ENCODE data around the gene EFNB3. TPM values are rescaled to one million over a fixed set of nuclear protein-coding genes. Genes with fewer than 3 reads are reported as not detected.

The EFNB3 gene, protein sequence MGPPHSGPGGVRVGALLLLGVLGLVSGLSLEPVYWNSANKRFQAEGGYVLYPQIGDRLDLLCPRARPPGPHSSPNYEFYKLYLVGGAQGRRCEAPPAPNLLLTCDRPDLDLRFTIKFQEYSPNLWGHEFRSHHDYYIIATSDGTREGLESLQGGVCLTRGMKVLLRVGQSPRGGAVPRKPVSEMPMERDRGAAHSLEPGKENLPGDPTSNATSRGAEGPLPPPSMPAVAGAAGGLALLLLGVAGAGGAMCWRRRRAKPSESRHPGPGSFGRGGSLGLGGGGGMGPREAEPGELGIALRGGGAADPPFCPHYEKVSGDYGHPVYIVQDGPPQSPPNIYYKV
- total RNA-seq (2021) = 10.0 and 15.8 TPM in 2 replicates
- Bru-seq, nascent RNA = percentile 44 among the genes with signal in this experiment
- percentile 58 among the genes with signal in this experiment for BruChase-seq, experiment 1, labeled RNA remaining after a 2-hour chase
- percentile 73 among the genes with signal in this experiment for BruChase-seq, experiment 2, labeled RNA remaining after a 6-hour chase
- long read RNA-seq, transcript EFNB3-201 (5 exons, 3,222 nt) = major isoform, 6 of 17 reads
- long read RNA-seq, partial matches to known transcripts = 10 of 17 reads
- long read RNA-seq, other reads (novel, unspliced or antisense) = 1 of 17 reads

GRCh38 chr17:7704601-7705268, at the start of gene EFNB3:
EFNB3 (plus strand) TSS chr17:7705202; CDS start chr17:7705599, 397 bp downstream.
- peak within 1 kb of the TSS; percentile 78 for H3K4me3 ChIP-seq (ENCODE audit: low read depth, low read length, poor library complexity, severe bottlenecking)
- TF ChIP-seq CTCF (conservative IDR thresholded peaks at IDR 0.05; ENCODE audit: low read depth, low read length) (no peak), EZH2 (IDR thresholded peaks at IDR 0.05; ENCODE audit: borderline replicate concordance, low read depth, low read length, poor library complexity, severe bottlenecking) (no peak)
- H3K4me1 ChIP-seq (ENCODE audit: insufficient read depth, low read length, poor library complexity, severe bottlenecking) = peaks cover 32% of the 10 kb centered on the region
- H3K27me3 ChIP-seq (replicated peaks; ENCODE audit: insufficient read depth, low read depth, low read length, poor library complexity) = no peaks in the 10 kb centered on the region
- BruUV-seq (replicated peaks) = no TSS peak
- peak within 1 kb of the TSS; percentile 59 for H3K27ac ChIP-seq (ENCODE audit: low read depth, low read length, poor library complexity, severe bottlenecking)
- no peaks in the 10 kb centered on the region for H3K9me3 ChIP-seq (ENCODE audit: low read depth, low read length, poor library complexity, severe bottlenecking)
- intact Hi-C loops (cut with micrococcal nuclease; ENCODE audit: unreplicated experiment) = loop anchor here (1.0 kb wide), 1 partner anchor 13 kb away; the partner anchor contains the start of gene DNAH2
- peaks cover 8% of the 10 kb centered on the region for H3K36me3 ChIP-seq (ENCODE audit: insufficient read depth, low read length, poor library complexity, severe bottlenecking)
- DNase-seq (ENCODE audit: low spot score) = peak; percentile 81
- ChIA-PET CTCF (interaction anchor here (1.0 kb wide), 1 partner anchor 12 kb away, joined by 4 read pairs; no protein-coding TSS in a partner anchor), POLR2A (ENCODE audit: low non-redundant PET) (interaction anchor here (0.6 kb wide), 1 partner anchor 61 kb away, joined by 4 read pairs; no protein-coding TSS in a partner anchor)

DNA sequence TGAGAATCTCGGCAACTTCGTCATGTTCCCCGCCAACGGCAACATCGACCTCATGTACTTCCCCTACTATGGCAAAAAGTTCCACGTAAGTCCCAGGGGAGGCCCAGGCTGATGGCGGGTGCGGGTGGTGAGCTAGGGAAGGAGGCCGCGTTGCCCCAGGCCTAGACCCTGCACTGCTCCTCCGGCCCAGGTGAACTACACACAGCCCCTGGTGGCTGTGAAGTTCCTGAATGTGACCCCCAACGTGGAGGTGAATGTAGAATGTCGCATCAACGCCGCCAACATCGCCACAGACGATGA, 49.5 kb upstream of the EFNB3 start:
- TF ChIP-seq CTCF (conservative IDR thresholded peaks at IDR 0.05; ENCODE audit: low read depth, low read length) (no peak), EZH2 (IDR thresholded peaks at IDR 0.05; ENCODE audit: borderline replicate concordance, low read depth, low read length, poor library complexity, severe bottlenecking) (no peak)

GRCh38 chr17:7656958-7657609, 47.9 kb upstream of the EFNB3 start:
- no TSS peak for BruUV-seq (replicated peaks)
- Histone ChIP-seq H3K9me3 (ENCODE audit: low read depth, low read length, poor library complexity, severe bottlenecking) (no peaks in the 10 kb centered on the region), H3K36me3 (ENCODE audit: insufficient read depth, low read length, poor library complexity, severe bottlenecking) (no peaks in the 10 kb centered on the region), H3K27me3 (replicated peaks; ENCODE audit: insufficient read depth, low read depth, low read length, poor library complexity) (peaks cover 7% of the 10 kb centered on the region), H3K27ac (ENCODE audit: low read depth, low read length, poor library complexity, severe bottlenecking) (no peak overlapping the region), H3K4me3 (ENCODE audit: low read depth, low read length, poor library complexity, severe bottlenecking) (no peak overlapping the region), H3K4me1 (ENCODE audit: insufficient read depth, low read length, poor library complexity, severe bottlenecking) (no peaks in the 10 kb centered on the region)
- no peak for DNase-seq (ENCODE audit: low spot score)
- ChIA-PET CTCF (interaction anchor here (1.4 kb wide), 1 partner anchor 332 kb away, joined by 3 read pairs; no protein-coding TSS in a partner anchor), POLR2A (ENCODE audit: low non-redundant PET) (no interaction called here)
- TF ChIP-seq EZH2 (IDR thresholded peaks at IDR 0.05; ENCODE audit: borderline replicate concordance, low read depth, low read length, poor library complexity, severe bottlenecking) (no peak), CTCF (conservative IDR thresholded peaks at IDR 0.05; ENCODE audit: low read depth, low read length) (no peak)
- intact Hi-C loops (cut with micrococcal nuclease; ENCODE audit: unreplicated experiment) = no loop called here

More for the DNA sequence above, 49.5 kb upstream of the EFNB3 start:
- no TSS peak for BruUV-seq (replicated peaks)
- H3K4me1 ChIP-seq (ENCODE audit: insufficient read depth, low read length, poor library complexity, severe bottlenecking) = no peaks in the 10 kb centered on the region
- intact Hi-C loops (cut with micrococcal nuclease; ENCODE audit: unreplicated experiment) = no loop called here
- ChIA-PET CTCF (no interaction called here), POLR2A (ENCODE audit: low non-redundant PET) (no interaction called here)
- no peaks in the 10 kb centered on the region for H3K36me3 ChIP-seq (ENCODE audit: insufficient read depth, low read length, poor library complexity, severe bottlenecking)
- no peaks in the 10 kb centered on the region for H3K9me3 ChIP-seq (ENCODE audit: low read depth, low read length, poor library complexity, severe bottlenecking)
- no peak overlapping the region for H3K27ac ChIP-seq (ENCODE audit: low read depth, low read length, poor library complexity, severe bottlenecking)
- H3K27me3 ChIP-seq (replicated peaks; ENCODE audit: insufficient read depth, low read depth, low read length, poor library complexity) = peaks cover 14% of the 10 kb centered on the region
- no peak overlapping the region for H3K4me3 ChIP-seq (ENCODE audit: low read depth, low read length, poor library complexity, severe bottlenecking)
- DNase-seq (ENCODE audit: low spot score) = no peak

Measured in A673 (cell line).